ENCODE results near the gene ZNF48. TPM values are rescaled to one million over a fixed set of nuclear protein-coding genes. Genes with fewer than 3 reads are reported as not detected.
A peak's percentile ranks its signal among the peaks of the same experiment; 100 is the strongest.

The ZNF48 gene
- total RNA-seq, 6 donors from 2014 or later: 6.8 to 29.2 (median 10.9) TPM

DNA sequence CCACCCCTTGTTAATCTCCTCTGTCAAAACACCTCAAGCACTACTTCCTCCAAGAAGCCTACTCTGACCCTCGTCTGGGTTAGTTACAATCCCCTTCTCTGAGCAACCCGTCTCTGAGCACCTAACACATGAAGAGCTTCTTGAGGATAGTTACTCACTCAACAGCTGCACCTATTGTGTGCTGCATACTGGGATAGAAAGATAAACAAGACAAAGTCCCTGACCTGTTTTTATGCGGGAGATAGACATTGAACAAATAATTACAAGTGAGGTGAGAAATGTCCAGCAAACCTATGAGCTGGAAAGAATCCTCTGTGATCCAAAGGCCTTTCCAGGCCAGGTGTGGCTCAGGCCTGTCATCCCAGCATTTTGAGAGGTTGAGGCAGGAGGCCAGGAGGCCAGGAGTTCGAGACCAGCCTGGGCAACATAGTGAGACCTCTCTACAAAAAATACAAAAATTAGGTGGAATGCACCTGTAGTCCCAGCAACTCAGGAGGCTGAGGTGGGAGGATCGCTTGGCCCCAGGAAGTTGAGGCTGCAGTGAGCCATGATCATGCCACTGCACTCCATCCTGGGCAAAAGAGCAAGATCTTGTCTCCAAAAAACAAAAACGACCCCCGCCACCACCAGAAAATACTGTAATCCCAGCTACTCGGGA, 6.7 kb downstream of the ZNF48 start:
- Histone ChIP-seq H3K27me3 (no peaks in the 10 kb centered on the region), H3K4me3 (no peak overlapping the region), H3K4me1 (peaks cover 4 to 34% (median 9%) of the 10 kb centered on the region in 4 donors), H3K36me3 (peaks cover 0 to 18% (median 10%) of the 10 kb centered on the region in 4 donors), H3K9me3 (no peaks in the 10 kb centered on the region), H3K27ac (no peak overlapping the region)
- 70 to 82% methylated on average over 8 of the region's 8 CpGs for WGBS, 2 donors
- ATAC-seq (ENCODE audit: low FRiP score in 2 of 2) (no peak), DNase-seq (no peak)
- TF ChIP-seq, protein P1, sequence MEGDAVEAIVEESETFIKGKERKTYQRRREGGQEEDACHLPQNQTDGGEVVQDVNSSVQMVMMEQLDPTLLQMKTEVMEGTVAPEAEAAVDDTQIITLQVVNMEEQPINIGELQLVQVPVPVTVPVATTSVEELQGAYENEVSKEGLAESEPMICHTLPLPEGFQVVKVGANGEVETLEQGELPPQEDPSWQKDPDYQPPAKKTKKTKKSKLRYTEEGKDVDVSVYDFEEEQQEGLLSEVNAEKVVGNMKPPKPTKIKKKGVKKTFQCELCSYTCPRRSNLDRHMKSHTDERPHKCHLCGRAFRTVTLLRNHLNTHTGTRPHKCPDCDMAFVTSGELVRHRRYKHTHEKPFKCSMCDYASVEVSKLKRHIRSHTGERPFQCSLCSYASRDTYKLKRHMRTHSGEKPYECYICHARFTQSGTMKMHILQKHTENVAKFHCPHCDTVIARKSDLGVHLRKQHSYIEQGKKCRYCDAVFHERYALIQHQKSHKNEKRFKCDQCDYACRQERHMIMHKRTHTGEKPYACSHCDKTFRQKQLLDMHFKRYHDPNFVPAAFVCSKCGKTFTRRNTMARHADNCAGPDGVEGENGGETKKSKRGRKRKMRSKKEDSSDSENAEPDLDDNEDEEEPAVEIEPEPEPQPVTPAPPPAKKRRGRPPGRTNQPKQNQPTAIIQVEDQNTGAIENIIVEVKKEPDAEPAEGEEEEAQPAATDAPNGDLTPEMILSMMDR (IDR thresholded peaks at IDR 0.05): no peak
- no peak for TF ChIP-seq POLR2A (IDR thresholded peaks at IDR 0.05)
- TF ChIP-seq POLR2AphosphoS5 (IDR thresholded peaks at IDR 0.05): no peak
- no peak for TF ChIP-seq EP300 (IDR thresholded peaks at IDR 0.05)

DNA sequence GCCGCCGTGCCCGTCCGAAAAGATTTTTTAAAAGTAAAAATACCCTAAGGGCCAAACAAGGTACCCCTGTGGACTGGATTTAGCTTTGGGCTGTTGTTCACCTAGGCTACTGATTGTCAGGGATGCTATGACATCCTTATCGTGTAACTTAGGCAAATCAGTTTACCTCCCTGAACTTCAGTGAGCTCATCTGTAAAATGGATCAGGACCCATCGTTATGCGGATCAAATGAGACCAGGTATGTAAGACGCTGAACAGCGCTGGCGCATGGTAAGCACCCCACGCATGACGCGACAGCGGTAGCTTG, 11.5 kb downstream of the ZNF48 start:
- Histone ChIP-seq H3K4me1 (peaks cover 7 to 30% (median 25%) of the 10 kb centered on the region in 4 donors), H3K36me3 (peaks cover 0 to 5% (median 0%) of the 10 kb centered on the region in 4 donors), H3K9me3 (no peaks in the 10 kb centered on the region), H3K4me3 (peak overlapping the region in 3 of 4 donors; percentile 60 to 77 (median 64)), H3K27me3 (no peaks in the 10 kb centered on the region), H3K27ac (peak overlapping the region; percentile 67 to 85 (median 83))
- DNase-seq (no peak), ATAC-seq (ENCODE audit: low FRiP score in 2 of 2) (no peak)
- WGBS, 2 donors: 15 to 19% methylated on average over 14 of the region's 14 CpGs
- TF ChIP-seq POLR2A (IDR thresholded peaks at IDR 0.05): no peak
- TF ChIP-seq, protein P1 (IDR thresholded peaks at IDR 0.05): no peak
- no peak for TF ChIP-seq POLR2AphosphoS5 (IDR thresholded peaks at IDR 0.05)

DNA sequence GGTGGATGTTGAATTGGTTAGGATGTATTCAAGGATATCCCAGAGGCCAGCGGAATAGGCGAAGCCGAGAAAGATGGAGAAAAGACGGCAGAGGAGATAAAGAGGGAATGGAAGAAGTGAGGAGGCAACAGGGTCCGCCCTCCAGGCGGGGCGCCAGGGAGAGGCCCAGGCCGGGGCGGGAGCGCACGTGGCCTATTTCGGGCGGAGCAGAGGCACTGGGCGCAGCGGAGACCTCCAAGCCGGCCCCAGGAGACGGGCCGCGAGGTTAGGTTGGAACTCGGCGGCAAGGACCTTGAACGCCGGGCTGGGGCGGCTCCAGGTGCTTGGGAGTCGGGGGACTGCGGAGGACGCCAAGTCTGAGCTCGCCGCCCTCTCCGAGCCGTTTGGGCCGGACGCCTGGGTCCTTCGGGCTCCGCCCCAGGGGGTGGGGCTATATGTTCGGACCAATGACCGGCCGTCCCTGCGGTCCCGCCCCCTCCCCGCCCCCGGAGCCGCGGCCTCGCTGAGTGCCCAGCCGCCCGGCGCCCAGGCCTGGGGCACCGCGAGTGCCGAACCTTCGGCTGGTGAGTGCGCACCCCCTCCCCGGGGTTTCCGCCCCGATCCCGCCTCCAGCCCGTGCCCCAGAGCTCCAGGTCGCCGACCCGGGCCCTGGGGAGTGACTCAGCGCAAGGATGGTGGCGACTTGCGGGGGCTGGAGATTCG, 12.0 kb downstream of the ZNF48 start, which contains the start of gene ZNF771:
Gene ZNF771 (plus strand): TSS at position 505 of the 702 bp plus-strand sequence. CDS start 448 bp downstream, outside the sequence.
- peak; percentile 96 to 98 for ATAC-seq (ENCODE audit: low FRiP score in 2 of 2)
- Histone ChIP-seq H3K4me3 (peak within 1 kb of the TSS; percentile 53 to 77 (median 62)), H3K27ac (peak within 1 kb of the TSS; percentile 67 to 85 (median 83)), H3K36me3 (peaks cover 0 to 8% (median 0%) of the 10 kb centered on the region in 4 donors), H3K9me3 (no peaks in the 10 kb centered on the region), H3K4me1 (peaks cover 7 to 30% (median 25%) of the 10 kb centered on the region in 4 donors), H3K27me3 (no peaks in the 10 kb centered on the region)
- TF ChIP-seq POLR2A (IDR thresholded peaks at IDR 0.05): peak in 1 of 4 donors; percentile 68
- peak in 1 of 2 donors; percentile 32 for TF ChIP-seq POLR2AphosphoS5 (IDR thresholded peaks at IDR 0.05)
- no peak for TF ChIP-seq EP300 (IDR thresholded peaks at IDR 0.05)
- TF ChIP-seq, protein P1 (IDR thresholded peaks at IDR 0.05): peak in 2 of 6 experiments; percentile 22 to 30
- WGBS, 2 donors: 0 to 1% methylated on average over 16 to 34 of the region's 65 CpGs
- peak; percentile 94 to 98 for DNase-seq

DNA sequence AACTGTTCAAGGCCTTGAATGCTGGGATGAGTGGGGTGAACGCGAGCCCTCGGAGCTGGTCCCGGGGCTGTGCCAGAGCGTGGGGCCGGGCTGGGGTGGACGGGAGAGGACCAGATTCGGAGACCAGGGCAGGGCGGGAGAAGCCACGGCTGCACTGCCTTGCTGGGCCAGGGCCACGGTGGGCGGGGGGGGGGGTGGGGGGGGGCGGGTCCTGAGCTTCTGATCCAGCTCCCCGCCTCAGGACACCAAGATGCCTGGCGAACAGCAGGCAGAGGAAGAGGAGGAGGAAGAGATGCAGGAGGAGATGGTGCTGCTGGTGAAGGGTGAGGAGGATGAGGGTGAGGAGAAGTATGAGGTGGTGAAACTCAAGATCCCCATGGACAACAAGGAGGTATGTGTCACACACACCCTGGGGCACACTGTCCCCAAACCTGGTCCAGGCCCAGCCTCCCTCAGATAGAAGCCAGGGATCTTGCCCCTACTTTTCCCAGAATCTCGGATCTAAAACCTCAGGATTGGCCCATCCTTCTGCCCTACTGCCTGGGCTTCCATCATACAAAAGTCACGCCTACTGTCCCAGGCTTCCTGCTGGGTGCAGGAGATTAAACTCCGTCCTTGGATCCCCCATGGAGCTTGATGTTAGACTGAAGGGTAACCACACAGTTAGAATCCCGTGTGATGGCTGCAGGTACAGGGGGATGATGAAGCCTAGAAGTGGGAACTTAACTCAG, 12.7 kb downstream of the ZNF48 start:
- ATAC-seq (ENCODE audit: low FRiP score in 2 of 2) (peak in 1 of 2 donors; percentile 47), DNase-seq (no peak)
- Histone ChIP-seq H3K36me3 (peaks cover 0 to 8% (median 0%) of the 10 kb centered on the region in 4 donors), H3K4me1 (peaks cover 7 to 30% (median 25%) of the 10 kb centered on the region in 4 donors), H3K4me3 (peak overlapping the region; percentile 53 to 77 (median 62)), H3K9me3 (no peaks in the 10 kb centered on the region), H3K27me3 (no peaks in the 10 kb centered on the region), H3K27ac (peak overlapping the region; percentile 67 to 85 (median 83))
- TF ChIP-seq, protein P1 (IDR thresholded peaks at IDR 0.05): no peak
- TF ChIP-seq POLR2A (IDR thresholded peaks at IDR 0.05) (no peak), POLR2AphosphoS5 (IDR thresholded peaks at IDR 0.05) (no peak), EP300 (IDR thresholded peaks at IDR 0.05) (no peak)
- 16 to 47% methylated on average over 6 to 18 of the region's 19 CpGs for WGBS, 2 donors
